H1 (cell line): ENCODE data around the gene P2RY8. TPM values are rescaled to one million over a fixed set of nuclear protein-coding genes. Genes with fewer than 3 reads are reported as not detected.
"Not testable (repeated sequence)": the region's sequence is repeated elsewhere in the genome, so short reads cannot be mapped to it uniquely, and the experiment has no call there.

Experiments
- CTCF ChIA-PET: fragments of 300-600 bp; sonication (Branson Sonifier 250); formaldehyde crosslinking; loops from one replicate; lab custom pipeline; 2021; ENCODE audit not compliant: partially characterized antibody; lab: Charles Lee
- POLR2A ChIA-PET: fragments of 300-600 bp; sonication (Branson Sonifier 250); formaldehyde crosslinking; loops from one replicate; lab custom pipeline; 2021; ENCODE audit warnings: inconsistent platforms; ENCODE audit not compliant: partially characterized antibody; lab: Charles Lee
- DNase-seq, 2 experiments: peaks; one replicate each; pipeline versions ENCODE4 v3.0.0 to v3.0.0-alpha.2; 2010 to 2022; ENCODE audit warnings: low spot score in 2 of 2, low read depth in 1 of 2, mixed read lengths in 1 of 2
- FAIRE-seq: peaks from 2 replicates; lab custom pipeline; 2011; peaks lifted over from hg19 to GRCh38; lab: Jason Lieb, UNC
- H2AFZ ChIP-seq: 2 replicates; pipeline ENCODE4 v1.8.1; 2012; ENCODE audit warnings: low read length, inconsistent platforms
- H2AK5ac ChIP-seq: 2 replicates; pipeline ENCODE4 v1.6.1; 2013; ENCODE audit warnings: low read depth, low read length
- H2BK120ac ChIP-seq: replicated peaks from 2 replicates; pipeline ENCODE3; 2013; ENCODE audit warnings: low read depth, low read length, inconsistent platforms
- H2BK12ac ChIP-seq: 2 replicates; pipeline ENCODE4 v1.6.1; 2013; ENCODE audit warnings: low read depth, low read length
- H2BK15ac ChIP-seq: 2 replicates; pipeline ENCODE4 v1.6.1; 2013; ENCODE audit warnings: low read length
- H2BK20ac ChIP-seq: 2 replicates; pipeline ENCODE4 v1.6.1; 2013; ENCODE audit warnings: low read length
- H2BK5ac ChIP-seq: 2 replicates; pipeline ENCODE4 v1.6.1; 2013; ENCODE audit warnings: low read depth, low read length
- H3K14ac ChIP-seq: 2 replicates; pipeline ENCODE4 v1.6.1; 2013; ENCODE audit warnings: inconsistent platforms; ENCODE audit not compliant: insufficient read length
- H3K18ac ChIP-seq: 2 replicates; pipeline ENCODE4 v1.6.1; 2013; ENCODE audit warnings: low read length; ENCODE audit errors: extremely low read depth
- H3K23ac ChIP-seq: 2 replicates; pipeline ENCODE4 v1.6.1; 2013; ENCODE audit warnings: inconsistent platforms; ENCODE audit not compliant: insufficient read length
- H3K23me2 ChIP-seq: 2 replicates; pipeline ENCODE4 v1.6.1; 2013; ENCODE audit warnings: low read depth, low read length
- H3K27ac ChIP-seq: 2 replicates; pipeline ENCODE4 v1.6.1; 2011; ENCODE audit warnings: low read depth, low read length, inconsistent platforms
- H3K27me3 ChIP-seq, 4 experiments: replicated peaks in 1 of 4; 1 replicate in 1 of 4; 2 replicates in 3 of 4; pipeline versions ENCODE4 v1.6.1 to v1.8.1; 2011 to 2013; ENCODE audit warnings: low read length in 3 of 4, mild to moderate bottlenecking in 3 of 4, inconsistent platforms in 2 of 4, mixed read lengths in 2 of 4, moderate library complexity in 1 of 4; ENCODE audit not compliant: control insufficient read depth in 3 of 4, insufficient read depth in 3 of 4; ENCODE audit errors: extremely low read depth in 1 of 4
- H3K36me3 ChIP-seq, 4 experiments: 2 replicates each; pipeline versions ENCODE4 v1.6.1 to v1.8.1; 2011 to 2013; ENCODE audit warnings: mild to moderate bottlenecking in 4 of 4, low read length in 3 of 4, moderate library complexity in 2 of 4, control low read depth in 1 of 4, inconsistent platforms in 1 of 4; ENCODE audit not compliant: insufficient read depth in 4 of 4, control insufficient read depth in 2 of 4
- H3K4ac ChIP-seq: replicated peaks from 2 replicates; pipeline ENCODE3; 2013; ENCODE audit warnings: low read length, low read depth, mixed read lengths, inconsistent platforms; ENCODE audit not compliant: insufficient read length
- H3K4me1 ChIP-seq, 4 experiments: replicated peaks in 1 of 4; 1 replicate in 1 of 4; 2 replicates in 3 of 4; pipeline versions ENCODE4 v1.6.1 to v1.8.1; 2011 to 2013; ENCODE audit warnings: low read length in 3 of 4, inconsistent platforms in 2 of 4, mixed read lengths in 1 of 4; ENCODE audit not compliant: insufficient read depth in 4 of 4, control insufficient read depth in 3 of 4
- H3K4me2 ChIP-seq, 2 experiments: 2 replicates each; pipeline versions ENCODE4 v1.6.1 to v1.8.1; 2011 to 2013; ENCODE audit warnings: low read depth in 2 of 2, low read length in 2 of 2, control low read depth in 1 of 2, inconsistent platforms in 1 of 2, mild to moderate bottlenecking in 1 of 2; ENCODE audit not compliant: insufficient read depth in 1 of 2
- H3K4me3 ChIP-seq, 4 experiments: fragments of 200-600, 300-600 bp in 1 of 4; sonication (generic), shearing (Covaris generic), sonication (Bioruptor Twin) in 1 of 4; 2 replicates each; pipeline versions ENCODE4 v1.5.1 to v1.8.1; 2011 to 2016; ENCODE audit warnings: low read length in 4 of 4, low read depth in 3 of 4, control low read depth in 2 of 4, inconsistent platforms in 2 of 4, mild to moderate bottlenecking in 2 of 4, mixed read lengths in 1 of 4, moderate library complexity in 1 of 4; ENCODE audit not compliant: insufficient read depth in 2 of 4; ENCODE audit errors: extremely low read depth in 1 of 4
- H3K56ac ChIP-seq: replicated peaks from 2 replicates; pipeline ENCODE3; 2013; ENCODE audit warnings: low read depth, mild to moderate bottlenecking, mixed read lengths, low read length, inconsistent platforms; ENCODE audit not compliant: insufficient read length
- H3K79me1 ChIP-seq: 2 replicates; pipeline ENCODE4 v1.6.1; 2013; ENCODE audit warnings: low read depth, low read length, control low read depth
- H3K79me2 ChIP-seq, 2 experiments: 2 replicates each; pipeline versions ENCODE4 v1.6.1 to v1.8.1; 2012 to 2013; ENCODE audit warnings: low read length in 2 of 2, mild to moderate bottlenecking in 2 of 2, inconsistent platforms in 1 of 2; ENCODE audit not compliant: insufficient read depth in 2 of 2, control insufficient read depth in 1 of 2
- H3K9ac ChIP-seq, 4 experiments: replicated peaks in 1 of 4; 1 replicate in 1 of 4; 2 replicates in 3 of 4; pipeline versions ENCODE4 v1.6.1 to v1.8.1; 2011 to 2013; ENCODE audit warnings: low read depth in 3 of 4, low read length in 3 of 4, control low read depth in 2 of 4, mild to moderate bottlenecking in 2 of 4, moderate library complexity in 2 of 4, inconsistent platforms in 1 of 4; ENCODE audit errors: extremely low read depth in 1 of 4
- H3K9me3 ChIP-seq, 2 experiments: 2 replicates each; pipeline versions ENCODE4 v1.6.1 to v1.8.1; 2012 to 2013; ENCODE audit warnings: mild to moderate bottlenecking in 2 of 2, moderate library complexity in 2 of 2, control low read depth in 1 of 2, inconsistent platforms in 1 of 2, low read depth in 1 of 2, low read length in 1 of 2, mixed read lengths in 1 of 2; ENCODE audit not compliant: insufficient read depth in 2 of 2
- H4K20me1 ChIP-seq, 2 experiments: replicated peaks in 1 of 2; 2 replicates each; pipeline versions ENCODE3 to v1.8.1; 2011 to 2013; ENCODE audit warnings: inconsistent platforms in 2 of 2, low read length in 2 of 2, mild to moderate bottlenecking in 1 of 2; ENCODE audit not compliant: insufficient read depth in 2 of 2, control insufficient read depth in 1 of 2
- H4K5ac ChIP-seq: 2 replicates; pipeline ENCODE4 v1.6.1; 2013; ENCODE audit warnings: low read length, low read depth, mixed read lengths, inconsistent platforms; ENCODE audit not compliant: insufficient read length
- H4K8ac ChIP-seq: 2 replicates; pipeline ENCODE4 v1.8.0; 2013; ENCODE audit warnings: mild to moderate bottlenecking, moderate library complexity, low read length, inconsistent platforms; ENCODE audit not compliant: insufficient read depth; ENCODE audit errors: extremely low read depth
- H4K91ac ChIP-seq: replicated peaks from 2 replicates; pipeline ENCODE3; 2013; ENCODE audit warnings: low read length, mixed read lengths, inconsistent platforms; ENCODE audit not compliant: insufficient read length
- WGBS, 2 experiments: shearing (Covaris generic) in 1 of 2; methylation state at CpG; one replicate each; pipeline versions ENCODE4 v1.1.6 to v1.1.7; 2013 to 2015; ENCODE audit warnings: low lambda C conversion rate in 2 of 2, mixed read lengths in 2 of 2, inconsistent platforms in 1 of 2, low coverage in 1 of 2, missing lambda C conversion rate in 1 of 2; ENCODE audit not compliant: insufficient replicate concordance in 2 of 2, insufficient coverage in 1 of 2, insufficient read length in 1 of 2; ENCODE audit errors: extremely low coverage in 1 of 2, missing lambda C conversion rate in 1 of 2; 5-methylcytosine and 5-hydroxymethylcytosine counted together
- polyA plus RNA-seq, 7 experiments: library from polyadenylated mRNA; depleted of rRNA in 3 of 7; stranded (reverse) in 5 of 7; unstranded in 2 of 7; fragments of >200 nt in 5 of 7; fragments of 200-250 nt in 2 of 7; gene quantifications; 1 replicate in 5 of 7; 2 replicates in 1 of 7; 4 replicates in 1 of 7; pipeline versions ENCODE4 v1.2.1 to v1.2.3, GENCODE V29; 2011 to 2013; ENCODE audit warnings: missing spikeins in 2 of 7, mixed read lengths in 2 of 7
- total RNA-seq: library from RNA; stranded (reverse); fragmentation: NEBNext Ultra II Directional; extraction: Animal tissue kit (Norgen Biotek cat#: 25700); gene quantifications from 2 replicates; pipeline ENCODE4 v1.2.1, GENCODE V29; 2021

P2RY8 gene
- total and polyA plus RNA-seq, 2 of the 8 experiments (the other 6 are each of a cell fraction or from before 2014, with no cell fraction given) = 0.09 to 0.15 TPM

DNA sequence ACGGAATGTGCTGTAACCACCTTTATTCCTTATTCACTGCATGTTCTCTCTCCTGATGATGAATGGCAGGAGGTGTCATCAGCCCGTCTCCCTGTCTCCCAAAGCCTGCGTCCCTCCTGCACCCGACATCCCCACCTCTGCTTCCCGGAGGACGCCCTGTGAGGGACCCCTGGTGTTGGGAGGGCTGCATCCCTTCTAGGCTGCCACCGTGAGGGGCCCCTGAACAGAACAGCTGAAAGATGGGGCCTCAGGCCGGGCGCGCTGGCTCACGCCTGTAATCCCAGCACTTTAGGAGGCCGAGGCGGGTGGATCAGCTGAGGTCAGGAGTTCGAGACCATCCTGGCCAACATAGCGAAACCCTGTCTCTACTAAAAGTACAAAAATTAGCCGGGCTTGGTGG, 110.7 kb downstream of the P2RY8 start:
- H4K91ac ChIP-seq, H3K79me2 ChIP-seq, H2AFZ ChIP-seq, H2BK20ac ChIP-seq, H3K27me3 ChIP-seq, POLR2A ChIA-PET, H3K4me1 ChIP-seq, FAIRE-seq, H2BK12ac ChIP-seq, CTCF ChIA-PET, DNase-seq, H4K8ac ChIP-seq, H3K4ac ChIP-seq, H3K56ac ChIP-seq, H2BK120ac ChIP-seq, H3K4me2 ChIP-seq, H3K23ac ChIP-seq, H2AK5ac ChIP-seq, H2BK5ac ChIP-seq, H3K14ac ChIP-seq, H4K20me1 ChIP-seq, H3K27ac ChIP-seq, H3K79me1 ChIP-seq, H4K5ac ChIP-seq, H2BK15ac ChIP-seq, H3K9me3 ChIP-seq, H3K18ac ChIP-seq, H3K4me3 ChIP-seq, H3K9ac ChIP-seq: not testable (repeated sequence)
- Histone ChIP-seq H3K36me3 (peaks cover 29 to 69% (median 58%) of the 10 kb centered on the region in 4 experiments), H3K23me2 (peaks cover 12% of the 10 kb centered on the region; the same call in 1 of the 2 replicates)
- WGBS, 2 experiments = 94% methylated on average over 16 of the region's 16 CpGs; no CpG with 5 or more reads in 1 of the 2 experiments
